HG03354 (cell line): Measurements from ENCODE around the gene SCNN1G.
"Not testable (repeated sequence)": the region's sequence is repeated elsewhere in the genome, so short reads cannot be mapped to it uniquely, and the experiment has no call there.

Experiments
- ATAC-seq: cut with Tn5 transposase; IDR thresholded peaks from one replicate; pipeline ENCODE4 v1.9.1; 2021; ENCODE audit warnings: mild to moderate bottlenecking; ENCODE audit not compliant: unreplicated experiment, poor library complexity, severe bottlenecking

Gene SCNN1G

DNA sequence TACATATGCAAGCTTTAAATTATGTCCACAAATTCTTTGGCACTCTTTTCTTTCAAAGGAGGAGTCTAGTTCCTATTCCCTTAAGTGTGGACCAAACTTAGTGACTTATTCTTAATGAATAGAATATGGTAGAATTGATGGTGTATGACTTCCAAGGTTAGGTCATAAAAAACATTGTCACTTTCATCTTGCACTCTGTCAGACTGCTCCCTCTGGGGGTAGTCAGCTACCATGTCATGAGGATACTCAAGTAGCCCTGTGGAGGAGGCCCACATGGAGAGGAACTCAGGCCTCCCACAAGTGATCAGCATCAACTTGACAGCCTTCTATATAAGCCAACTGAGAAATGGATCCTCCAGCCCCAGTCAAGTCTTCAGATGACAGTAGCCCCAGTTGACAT, 61.6 kb downstream of the SCNN1G start:
- ATAC-seq = no peak

- ATAC-seq = no peak
Measured at GRCh38 chr16:23245268-23245667, 62.7 kb downstream of the SCNN1G start.

- ATAC-seq = no peak
Measured at GRCh38 chr16:23248261-23249194, 66.0 kb downstream of the SCNN1G start.

DNA sequence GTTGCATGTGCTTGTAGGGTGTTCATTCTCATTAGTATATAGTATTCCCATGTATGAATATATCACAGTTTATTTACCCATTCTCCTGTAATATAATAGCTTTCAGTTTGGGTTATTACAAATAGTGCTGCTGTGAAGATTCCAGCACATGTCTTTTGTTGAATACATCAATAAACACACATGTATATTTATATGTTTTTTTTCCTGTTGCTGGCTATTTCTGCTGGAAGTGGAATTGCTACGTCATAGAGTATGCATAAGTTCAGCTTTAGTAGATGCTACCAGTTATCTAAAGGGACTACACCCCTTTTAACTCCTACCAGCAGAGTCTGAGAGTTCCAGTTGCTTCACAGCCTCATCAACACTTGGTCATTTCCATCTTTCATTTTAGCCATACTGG, 67.3 kb downstream of the SCNN1G start:
- ATAC-seq = no peak

DNA sequence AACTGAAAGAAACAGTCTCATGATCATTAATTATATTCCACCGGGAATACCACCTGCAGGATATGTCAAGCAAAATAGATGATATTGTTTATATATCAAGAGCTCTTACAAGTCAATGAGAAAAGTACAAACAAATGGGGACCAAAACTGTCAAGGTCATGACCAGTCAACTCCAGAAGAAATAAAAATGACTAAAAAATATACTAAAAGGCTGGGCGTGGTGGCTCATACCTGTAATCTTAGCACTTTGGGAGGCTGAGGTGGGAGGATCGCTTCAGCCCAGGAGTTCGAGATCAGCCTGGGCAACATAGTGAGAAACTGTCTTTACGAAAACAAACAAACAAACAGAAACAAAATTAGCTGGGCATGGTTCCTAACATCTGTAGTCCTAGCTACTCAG, 69.8 kb downstream of the SCNN1G start:
- no peak for ATAC-seq

DNA sequence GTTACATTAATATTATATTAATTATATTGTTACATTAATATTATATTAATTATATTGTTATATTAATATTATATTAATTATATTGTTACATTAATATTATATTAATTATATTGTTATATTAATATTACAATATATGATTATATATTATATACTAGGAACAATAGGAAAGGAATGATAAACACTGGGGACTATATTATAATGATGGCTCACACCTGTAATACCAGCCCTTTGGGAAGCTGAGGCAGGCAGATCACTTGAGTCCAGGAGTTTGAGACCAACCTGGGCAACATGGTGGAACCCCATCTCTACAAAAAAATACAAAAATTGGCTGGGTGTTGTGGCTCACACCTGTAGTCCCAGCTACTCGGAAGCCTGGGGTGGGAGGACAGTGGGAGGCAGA, 71.1 kb downstream of the SCNN1G start:
- ATAC-seq = not testable (repeated sequence)

DNA sequence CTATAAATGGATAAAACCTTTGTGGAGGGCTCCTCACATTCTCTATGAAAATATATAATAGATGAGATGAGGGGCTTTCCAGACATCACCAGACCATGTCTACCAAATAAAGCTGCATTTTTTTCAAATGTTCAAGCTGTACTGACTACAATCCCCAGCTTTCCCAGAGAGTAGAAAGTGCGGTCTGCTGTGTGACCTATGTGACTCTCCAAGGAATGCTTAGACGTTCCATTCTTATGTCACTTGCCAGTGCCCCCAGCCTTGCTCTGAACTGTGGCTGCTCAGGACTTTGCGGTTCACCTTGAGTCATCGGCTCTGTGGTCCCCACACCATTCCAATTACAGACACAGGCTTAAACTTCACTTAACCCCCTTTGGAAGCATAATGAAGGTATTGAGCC, 71.8 kb downstream of the SCNN1G start:
- no peak for ATAC-seq

GRCh38 chr16:23255000-23255399, 72.5 kb downstream of the SCNN1G start:
- no peak for ATAC-seq

DNA sequence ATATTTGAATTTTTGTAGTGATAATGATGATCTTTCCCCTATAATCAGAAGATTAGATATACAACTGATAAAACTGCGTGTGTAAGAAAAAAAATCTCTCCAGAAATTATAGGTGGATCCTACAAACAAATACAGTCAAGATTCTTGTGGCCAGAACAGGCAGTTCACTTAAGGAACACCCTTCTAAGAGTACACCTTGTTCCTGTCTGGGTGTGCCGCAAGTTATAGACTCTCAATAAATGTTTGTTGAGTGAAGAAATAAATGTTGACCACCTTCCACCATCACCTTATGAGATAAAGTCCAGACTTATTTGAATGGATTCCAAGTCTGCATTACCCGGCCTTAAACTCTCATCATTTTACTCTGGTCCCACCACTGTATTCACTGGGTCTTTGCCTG, 73.9 kb downstream of the SCNN1G start:
- no peak for ATAC-seq

DNA sequence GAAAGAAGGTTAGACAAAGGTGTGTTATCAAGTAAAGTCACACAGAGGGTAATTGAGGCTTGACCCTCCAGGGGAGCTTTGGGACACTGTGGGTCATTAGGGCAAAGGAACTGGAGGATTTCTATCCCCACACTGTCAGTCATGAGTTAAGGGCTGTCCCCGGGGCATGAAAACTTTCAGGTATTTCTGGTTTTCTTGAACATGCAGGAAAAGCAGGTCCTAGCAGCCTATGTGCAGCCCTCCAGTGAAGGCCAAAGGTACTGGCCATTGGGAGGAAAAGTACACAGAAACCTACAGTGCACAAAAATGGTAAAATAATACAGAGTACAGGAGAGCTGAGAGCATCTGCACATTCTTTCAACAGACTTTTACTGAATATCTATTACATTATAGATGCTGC, 75.1 kb downstream of the SCNN1G start:
- no peak for ATAC-seq

GRCh38 chr16:23258919-23259237, 76.3 kb downstream of the SCNN1G start:
- ATAC-seq = no peak
